ENCODE results near the gene MGAT3. TPM values are rescaled to one million over a fixed set of nuclear protein-coding genes. Genes with fewer than 3 reads are reported as not detected.

Gene MGAT3
- total and polyA plus RNA-seq, 2 of the 8 experiments (the other 6 are each of a cell fraction or from before 2014, with no cell fraction given) = 4.3 to 9.2 TPM

DNA sequence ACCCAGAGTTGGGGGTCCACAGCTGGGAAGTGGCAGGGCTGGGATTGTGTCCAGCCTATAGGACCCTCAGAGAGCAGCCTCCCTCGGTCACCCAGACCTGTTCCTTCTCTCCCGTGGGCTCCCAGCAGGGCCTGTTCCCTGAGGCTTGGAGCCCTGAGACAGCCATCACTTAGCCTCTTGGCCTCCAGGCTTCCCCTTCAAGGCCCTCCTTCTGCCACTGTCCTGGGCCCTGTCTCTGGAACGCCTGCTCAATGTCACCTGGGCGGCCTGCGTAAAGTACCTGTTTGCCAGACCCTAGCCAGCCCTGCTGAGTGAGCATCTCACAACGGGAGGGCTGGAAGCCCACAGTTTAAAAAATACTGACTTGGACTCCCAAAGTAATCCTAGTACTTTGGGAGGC, 6.5 kb downstream of the MGAT3 start (continued):
- TF ChIP-seq TCF12 (IDR thresholded peaks at IDR 0.05; ENCODE audit: low read depth, low read length) = no peak
- no peak for TF ChIP-seq POLR2A (IDR thresholded peaks at IDR 0.05; ENCODE audit: control extremely low read depth in 1 of 2, low read depth in 2 of 2, low read length in 2 of 2)
- TF ChIP-seq YY1 (IDR thresholded peaks at IDR 0.05; ENCODE audit: low read depth, low read length) = no peak
- TF ChIP-seq KDM1A (IDR thresholded peaks at IDR 0.05; ENCODE audit: borderline replicate concordance, low read length) = no peak
- TF ChIP-seq SP2 (IDR thresholded peaks at IDR 0.05; ENCODE audit: low read length) = no peak
- TF ChIP-seq CHD1 (IDR thresholded peaks at IDR 0.05; ENCODE audit: low read depth, low read length) = no peak
- TF ChIP-seq SIN3A (conservative IDR thresholded peaks at IDR 0.05 in 1 of 2, IDR thresholded peaks at IDR 0.05 in 1 of 2; ENCODE audit: low read depth in 1 of 2, low read length in 2 of 2) = no peak
- TF ChIP-seq EZH2 (IDR thresholded peaks at IDR 0.05; ENCODE audit: low read depth, low read length, severe bottlenecking) = no peak
- TF ChIP-seq KDM5A (IDR thresholded peaks at IDR 0.05; ENCODE audit: low read length) = no peak

Measured in H1 (cell line).